K562 (cell line): ENCODE measurements around the gene ALG12.

Experiments
- CTCF ChIP-seq, 3 experiments: IDR thresholded peaks in 2 of 3; conservative IDR thresholded peaks in 1 of 3; 2 replicates each; pipeline ENCODE4 v1.5.1; 2011 to 2012; ENCODE audit warnings: low read length in 3 of 3, mild to moderate bottlenecking in 3 of 3, control low read depth in 2 of 3, improper control_type of control experiment in 1 of 3, inconsistent platforms in 1 of 3, low read depth in 1 of 3, mixed read lengths in 1 of 3, moderate library complexity in 1 of 3; ENCODE audit not compliant: insufficient read depth in 2 of 3
- GTF2F1 ChIP-seq: IDR thresholded peaks from 2 replicates; pipeline ENCODE4 v1.6.1; 2011; ENCODE audit warnings: low read depth, low read length, improper control_type of control experiment
- HOMEZ ChIP-seq: fragments of 250-450 bp; sonication (Bioruptor Pico); IDR thresholded peaks from 2 replicates; pipeline ENCODE4 v1.4.0; 2020; ENCODE audit warnings: mild to moderate bottlenecking, moderate library complexity
- POLR2A ChIP-seq: fragments of 450-650 bp; conservative IDR thresholded peaks from 2 replicates; pipeline ENCODE4 v1.6.1; 2016
- TEAD2 ChIP-seq: fragments of 450-650 bp; IDR thresholded peaks from 2 replicates; pipeline ENCODE4 v1.6.1; 2016; ENCODE audit warnings: missing genetic modification characterization, control low read depth, missing compliant biosample characterization

GRCh38 chr22:49955581-49956417, 37.6 kb upstream of the ALG12 start:
- TF ChIP-seq POLR2A (no peak), HOMEZ (CRISPR knock-in tag) (no peak), TEAD2 (tag) (no peak), CTCF (IDR thresholded peaks at IDR 0.05 in 2 of 3, conservative IDR thresholded peaks at IDR 0.05 in 1 of 3; ENCODE audit: insufficient read depth in 2 of 3, low read depth in 1 of 3, low read length in 3 of 3) (no peak), GTF2F1 (no peak)
